ENCODE data around the gene MCF2L. TPM values are rescaled to one million over a fixed set of nuclear protein-coding genes. Genes with fewer than 3 reads are reported as not detected.

The MCF2L gene
- polyA plus RNA-seq, 2 of the 4 experiments (the other 2 are of a cell fraction), result 0.36 to 0.92 TPM

- Histone ChIP-seq H3K4me2 (no peak overlapping the region), H3K4me1 (no peaks in the 10 kb centered on the region), H3K9me3 (no peaks in the 10 kb centered on the region), H3K4me3 (no peak overlapping the region), H3K27ac (no peak overlapping the region)
- ATAC-seq (no peak), FAIRE-seq (no peak), DNase-seq (ENCODE audit: low read depth in 1 of 2, low spot score in 1 of 2) (no peak)
- POLR2A ChIA-PET, result no interaction called here
- TF ChIP-seq JUNB (IDR thresholded peaks at IDR 0.05), result no peak
- no peak for TF ChIP-seq PHF8 (IDR thresholded peaks at IDR 0.05; ENCODE audit: borderline replicate concordance, low read depth)
- TF ChIP-seq EHMT2 (IDR thresholded peaks at IDR 0.05; ENCODE audit: low read depth), result no peak
- no peak for TF ChIP-seq RNF2 (IDR thresholded peaks at IDR 0.05; ENCODE audit: borderline replicate concordance, low read depth)
- no peak for TF ChIP-seq HOXB13 (CRISPR knock-in tag; IDR thresholded peaks at IDR 0.05; ENCODE audit: low read depth)
- TF ChIP-seq POLR2AphosphoS2 (conservative IDR thresholded peaks at IDR 0.05; ENCODE audit: low read length), result no peak
- TF ChIP-seq POLR2A (IDR thresholded peaks at IDR 0.05; ENCODE audit: low read length), result no peak
- CTCF ChIA-PET, result no interaction called here
- 86% methylated on average over 31 of the region's 31 CpGs for WGBS (ENCODE audit: missing lambda C conversion rate)
These were observed 78.6 kb downstream of the MCF2L start for GRCh38 chr13:113047587-113047986.

- WGBS (ENCODE audit: missing lambda C conversion rate), result 58% methylated on average over 5 of the region's 7 CpGs
- Histone ChIP-seq H3K9me3 (no peaks in the 10 kb centered on the region), H3K4me1 (no peaks in the 10 kb centered on the region), H3K4me2 (no peak overlapping the region), H3K27ac (no peak overlapping the region), H3K4me3 (no peak overlapping the region)
- ATAC-seq (no peak), FAIRE-seq (no peak), DNase-seq (ENCODE audit: low read depth in 1 of 2, low spot score in 1 of 2) (no peak)
- ChIA-PET CTCF (interaction anchor here (1.5 kb wide), 1 partner anchor 20 kb away, joined by 4 read pairs; no protein-coding TSS in a partner anchor), POLR2A (no interaction called here)
- TF ChIP-seq CHD2 (IDR thresholded peaks at IDR 0.05; ENCODE audit: low read length, partially characterized antibody), result no peak
- no peak for TF ChIP-seq PBX3 (IDR thresholded peaks at IDR 0.05)
- TF ChIP-seq FOSB (CRISPR knock-in tag; IDR thresholded peaks at IDR 0.05), result no peak
- no peak for TF ChIP-seq HMGXB4 (CRISPR knock-in tag; IDR thresholded peaks at IDR 0.05; ENCODE audit: borderline replicate concordance)
- no peak for TF ChIP-seq TFCP2L1 (CRISPR knock-in tag; IDR thresholded peaks at IDR 0.05)
- TF ChIP-seq HOXA7 (CRISPR knock-in tag; IDR thresholded peaks at IDR 0.05), result no peak
- TF ChIP-seq ZNF302 (CRISPR knock-in tag; IDR thresholded peaks at IDR 0.05), result no peak
- TF ChIP-seq NR3C1 (IDR thresholded peaks at IDR 0.05), result no peak
- TF ChIP-seq PHF8 (IDR thresholded peaks at IDR 0.05; ENCODE audit: borderline replicate concordance, low read depth), result no peak
- TF ChIP-seq ZSCAN20 (CRISPR knock-in tag; IDR thresholded peaks at IDR 0.05), result no peak
- TF ChIP-seq TP53 (CRISPR knock-in tag; IDR thresholded peaks at IDR 0.05), result no peak
These were observed 79.8 kb downstream of the MCF2L start for GRCh38 chr13:113048766-113049165.

GRCh38 chr13:113049521-113049941, 80.5 kb downstream of the MCF2L start:
- WGBS (ENCODE audit: missing lambda C conversion rate), result 80% methylated on average over 4 of the region's 13 CpGs
- Histone ChIP-seq H3K4me3 (no peak overlapping the region), H3K4me1 (no peaks in the 10 kb centered on the region), H3K4me2 (no peak overlapping the region), H3K9me3 (no peaks in the 10 kb centered on the region), H3K27ac (no peak overlapping the region)
- FAIRE-seq (no peak), ATAC-seq (no peak), DNase-seq (ENCODE audit: low read depth in 1 of 2, low spot score in 1 of 2) (no peak)
- ChIA-PET POLR2A (no interaction called here), CTCF (interaction anchor here (1.0 to 1.5 kb wide), 2 partner anchors 21 to 343 kb away, joined by 3 to 4 read pairs; no protein-coding TSS in a partner anchor)
- TF ChIP-seq ELK1 (IDR thresholded peaks at IDR 0.05; ENCODE audit: low read depth, low read length), result no peak
- no peak for TF ChIP-seq KDM1A (IDR thresholded peaks at IDR 0.05; ENCODE audit: low read depth)
- TF ChIP-seq CTCF (IDR thresholded peaks at IDR 0.05), result no peak
- TF ChIP-seq RNF2 (IDR thresholded peaks at IDR 0.05; ENCODE audit: borderline replicate concordance, low read depth), result no peak
- no peak for TF ChIP-seq KDM5A (IDR thresholded peaks at IDR 0.05)
- TF ChIP-seq POLR2A (IDR thresholded peaks at IDR 0.05; ENCODE audit: low read length), result no peak
- TF ChIP-seq E2F6 (IDR thresholded peaks at IDR 0.05; ENCODE audit: borderline replicate concordance, low read depth), result no peak
- no peak for TF ChIP-seq TFCP2L1 (CRISPR knock-in tag; IDR thresholded peaks at IDR 0.05)
- TF ChIP-seq ZC3H11A (IDR thresholded peaks at IDR 0.05), result no peak
- TF ChIP-seq REST (IDR thresholded peaks at IDR 0.05), result no peak

Data from A549 (cell line).